Measurements from ENCODE around the gene ADARB1.

ADARB1 gene

GRCh38 chr21:45151445-45152160 is 77.2 kb downstream of the ADARB1 start:
- no peak for DNase-seq (ENCODE audit: low read depth)

- peak; percentile 88 for DNase-seq (ENCODE audit: low read depth)
Measured at GRCh38 chr21:45152265-45152746, 77.9 kb downstream of the ADARB1 start.

GRCh38 chr21:45153358-45154318 is 79.3 kb downstream of the ADARB1 start:
- no peak for DNase-seq (ENCODE audit: low read depth)

- DNase-seq (ENCODE audit: low read depth), result no peak
Measured at GRCh38 chr21:45154511-45155508, 80.4 kb downstream of the ADARB1 start.

- no peak for DNase-seq (ENCODE audit: low read depth)
Measured at GRCh38 chr21:45155910-45156309, 81.5 kb downstream of the ADARB1 start.

- DNase-seq (ENCODE audit: low read depth), result no peak
Measured at GRCh38 chr21:45156459-45156858, 82.1 kb downstream of the ADARB1 start.

GRCh38 chr21:45157932-45158331 is 83.6 kb downstream of the ADARB1 start:
- DNase-seq (ENCODE audit: low read depth), result no peak

GRCh38 chr21:45158491-45159423 is 84.4 kb downstream of the ADARB1 start:
- no peak for DNase-seq (ENCODE audit: low read depth)

- no peak for DNase-seq (ENCODE audit: low read depth)
Measured at GRCh38 chr21:45160198-45160597, 85.8 kb downstream of the ADARB1 start.

GRCh38 chr21:45161038-45161945 is 86.9 kb downstream of the ADARB1 start:
- no peak for DNase-seq (ENCODE audit: low read depth)

- no peak for DNase-seq (ENCODE audit: low read depth)
Measured at GRCh38 chr21:45162115-45162514, 87.7 kb downstream of the ADARB1 start.

GRCh38 chr21:45162809-45163208 is 88.4 kb downstream of the ADARB1 start:
- no peak for DNase-seq (ENCODE audit: low read depth)

GRCh38 chr21:45163413-45164123 is 89.2 kb downstream of the ADARB1 start:
- DNase-seq (ENCODE audit: low read depth), result no peak

- no peak for DNase-seq (ENCODE audit: low read depth)
Measured at GRCh38 chr21:45164124-45164511, 89.7 kb downstream of the ADARB1 start.

- no peak for DNase-seq (ENCODE audit: low read depth)
Measured at GRCh38 chr21:45164838-45165237, 90.5 kb downstream of the ADARB1 start.

- DNase-seq (ENCODE audit: low read depth), result no peak
Measured at GRCh38 chr21:45166931-45167330, 92.6 kb downstream of the ADARB1 start.

- DNase-seq (ENCODE audit: low read depth), result no peak
Measured at GRCh38 chr21:45167796-45168222, 93.4 kb downstream of the ADARB1 start.

- DNase-seq (ENCODE audit: low read depth), result no peak
Measured at GRCh38 chr21:45168522-45168921, 94.1 kb downstream of the ADARB1 start.

- no peak for DNase-seq (ENCODE audit: low read depth)
Measured at GRCh38 chr21:45169001-45169400, 94.6 kb downstream of the ADARB1 start.
